ENCODE data around the gene RAB7B.

DNA sequence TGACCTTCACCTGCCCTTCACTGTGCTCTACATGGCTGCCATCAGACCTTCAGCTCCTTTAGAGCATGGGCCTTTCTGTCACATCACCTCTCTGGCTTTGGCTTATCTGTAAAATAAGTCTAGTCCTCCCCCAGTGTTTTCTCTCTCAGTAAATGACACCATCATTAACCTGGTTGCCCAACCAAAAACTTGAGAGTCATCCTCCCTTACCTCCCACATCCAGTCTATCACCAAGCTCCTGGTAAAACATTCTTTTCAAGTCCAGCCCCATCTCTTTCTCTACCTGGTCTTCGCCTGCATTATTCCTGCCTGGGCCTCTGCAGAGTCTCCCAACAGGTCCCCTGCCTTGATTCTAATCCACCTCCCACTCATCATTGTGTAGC is 73.0 kb downstream of the RAB7B start:
- TF ChIP-seq, protein P1, sequence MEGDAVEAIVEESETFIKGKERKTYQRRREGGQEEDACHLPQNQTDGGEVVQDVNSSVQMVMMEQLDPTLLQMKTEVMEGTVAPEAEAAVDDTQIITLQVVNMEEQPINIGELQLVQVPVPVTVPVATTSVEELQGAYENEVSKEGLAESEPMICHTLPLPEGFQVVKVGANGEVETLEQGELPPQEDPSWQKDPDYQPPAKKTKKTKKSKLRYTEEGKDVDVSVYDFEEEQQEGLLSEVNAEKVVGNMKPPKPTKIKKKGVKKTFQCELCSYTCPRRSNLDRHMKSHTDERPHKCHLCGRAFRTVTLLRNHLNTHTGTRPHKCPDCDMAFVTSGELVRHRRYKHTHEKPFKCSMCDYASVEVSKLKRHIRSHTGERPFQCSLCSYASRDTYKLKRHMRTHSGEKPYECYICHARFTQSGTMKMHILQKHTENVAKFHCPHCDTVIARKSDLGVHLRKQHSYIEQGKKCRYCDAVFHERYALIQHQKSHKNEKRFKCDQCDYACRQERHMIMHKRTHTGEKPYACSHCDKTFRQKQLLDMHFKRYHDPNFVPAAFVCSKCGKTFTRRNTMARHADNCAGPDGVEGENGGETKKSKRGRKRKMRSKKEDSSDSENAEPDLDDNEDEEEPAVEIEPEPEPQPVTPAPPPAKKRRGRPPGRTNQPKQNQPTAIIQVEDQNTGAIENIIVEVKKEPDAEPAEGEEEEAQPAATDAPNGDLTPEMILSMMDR (IDR thresholded peaks at IDR 0.05) = no peak
- TF ChIP-seq EP300 (IDR thresholded peaks at IDR 0.05; ENCODE audit: low read depth) (no peak), POLR2A (IDR thresholded peaks at IDR 0.05) (no peak), POLR2AphosphoS5 (IDR thresholded peaks at IDR 0.05) (no peak)
